GM12874 (cell line): ENCODE results near the gene PROX2.

Experiments
- TF ChIP-seq, protein P1 (sequence below): IDR thresholded peaks from 2 replicates; pipeline ENCODE4 v1.5.1; 2011; ENCODE audit warnings: low read depth, mild to moderate bottlenecking, control low read depth, low read length, moderate library complexity; ENCODE audit not compliant: insufficient read depth

PROX2 gene

DNA sequence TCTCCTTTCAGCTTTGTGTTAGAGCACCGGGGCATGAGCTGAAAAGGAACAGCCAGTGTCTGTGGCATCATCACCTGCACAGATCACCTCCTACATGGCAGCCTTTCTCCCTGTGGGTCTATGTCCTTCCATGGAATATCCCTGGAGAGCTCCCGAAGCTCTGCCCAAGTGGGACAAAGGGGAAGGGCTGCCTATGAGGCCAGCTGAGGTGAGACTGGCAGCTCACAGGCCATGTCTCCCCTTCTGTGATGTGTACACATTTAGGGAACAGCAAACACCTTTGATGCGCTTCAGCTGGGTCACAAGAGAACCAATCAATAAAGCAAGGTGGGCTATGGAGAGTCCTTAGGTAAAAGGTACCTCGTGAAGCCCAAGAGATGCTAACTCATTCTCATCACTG, 4.1 kb downstream of the PROX2 start:
- TF ChIP-seq, protein P1, sequence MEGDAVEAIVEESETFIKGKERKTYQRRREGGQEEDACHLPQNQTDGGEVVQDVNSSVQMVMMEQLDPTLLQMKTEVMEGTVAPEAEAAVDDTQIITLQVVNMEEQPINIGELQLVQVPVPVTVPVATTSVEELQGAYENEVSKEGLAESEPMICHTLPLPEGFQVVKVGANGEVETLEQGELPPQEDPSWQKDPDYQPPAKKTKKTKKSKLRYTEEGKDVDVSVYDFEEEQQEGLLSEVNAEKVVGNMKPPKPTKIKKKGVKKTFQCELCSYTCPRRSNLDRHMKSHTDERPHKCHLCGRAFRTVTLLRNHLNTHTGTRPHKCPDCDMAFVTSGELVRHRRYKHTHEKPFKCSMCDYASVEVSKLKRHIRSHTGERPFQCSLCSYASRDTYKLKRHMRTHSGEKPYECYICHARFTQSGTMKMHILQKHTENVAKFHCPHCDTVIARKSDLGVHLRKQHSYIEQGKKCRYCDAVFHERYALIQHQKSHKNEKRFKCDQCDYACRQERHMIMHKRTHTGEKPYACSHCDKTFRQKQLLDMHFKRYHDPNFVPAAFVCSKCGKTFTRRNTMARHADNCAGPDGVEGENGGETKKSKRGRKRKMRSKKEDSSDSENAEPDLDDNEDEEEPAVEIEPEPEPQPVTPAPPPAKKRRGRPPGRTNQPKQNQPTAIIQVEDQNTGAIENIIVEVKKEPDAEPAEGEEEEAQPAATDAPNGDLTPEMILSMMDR: no peak

DNA sequence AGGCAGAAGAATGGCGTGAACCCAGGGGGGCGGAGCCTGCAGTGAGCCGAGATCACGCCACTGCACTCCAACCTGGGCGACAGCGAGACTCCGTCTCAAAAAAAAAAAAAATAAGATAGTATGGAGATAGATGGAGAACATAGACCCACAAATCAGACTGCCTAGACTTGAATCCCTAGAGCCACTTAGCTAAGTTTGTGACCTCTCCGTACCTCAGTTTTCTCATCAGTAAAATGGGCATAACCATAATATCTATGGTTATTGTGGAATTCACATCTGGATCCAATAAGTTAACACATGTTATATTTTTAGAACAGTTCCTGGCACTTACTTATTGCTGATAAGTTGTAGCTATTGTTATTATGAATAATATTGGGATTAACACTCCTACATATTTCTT, 7.2 kb downstream of the PROX2 start:
- TF ChIP-seq, protein P1: no peak

DNA sequence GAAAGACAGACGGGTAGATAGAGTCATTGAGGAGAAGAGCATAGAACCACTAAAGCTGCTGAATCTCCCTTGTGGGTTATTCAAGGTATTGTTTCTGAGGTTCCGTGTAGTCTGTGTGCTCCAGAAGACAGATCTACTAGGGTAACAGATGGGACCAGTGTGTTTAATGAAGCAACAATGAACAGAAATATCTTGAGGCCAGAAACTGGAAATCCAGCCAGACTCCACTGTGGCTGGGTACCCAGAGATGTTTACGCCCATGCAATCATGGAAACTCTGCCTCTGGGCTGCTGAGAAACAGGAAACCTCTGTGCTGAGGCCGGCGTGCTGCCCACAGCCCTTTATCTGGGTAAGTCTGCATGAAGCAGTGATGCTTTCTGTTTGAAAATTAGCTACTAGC, 8.3 kb downstream of the PROX2 start:
- TF ChIP-seq, protein P1: no peak

DNA sequence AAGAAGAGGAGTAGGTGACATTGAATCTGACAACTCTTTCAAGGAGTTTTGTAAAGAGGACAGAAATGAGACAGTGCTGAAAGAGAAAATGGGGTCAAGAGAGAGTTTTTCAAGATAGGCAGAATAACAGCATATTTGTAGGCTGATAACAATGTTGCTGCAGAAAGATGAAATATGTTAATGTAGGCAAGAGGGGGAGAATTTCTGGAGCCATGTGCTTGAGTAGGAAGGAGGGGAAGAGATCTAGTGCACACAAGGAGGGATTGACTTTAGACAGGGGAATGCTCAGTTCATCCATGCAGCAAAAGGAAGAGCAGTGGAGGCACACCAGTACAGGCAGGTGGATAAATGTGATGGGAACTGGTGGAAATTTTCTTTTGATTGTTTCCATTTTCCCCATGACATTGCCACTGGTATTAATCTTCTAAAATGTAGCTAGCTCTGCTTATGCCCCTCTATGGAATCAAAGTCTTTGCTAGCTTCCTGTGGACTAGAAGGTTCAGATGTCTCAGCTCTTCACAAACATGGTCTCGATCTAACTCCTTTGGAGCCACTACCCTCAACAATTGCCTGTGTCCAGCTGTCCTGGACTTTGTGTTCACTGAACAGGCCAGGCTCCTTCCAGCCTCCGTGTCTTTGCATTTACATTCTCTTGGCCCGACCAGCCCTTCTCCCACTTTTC, 9.1 kb downstream of the PROX2 start:
- TF ChIP-seq, protein P1: no peak

DNA sequence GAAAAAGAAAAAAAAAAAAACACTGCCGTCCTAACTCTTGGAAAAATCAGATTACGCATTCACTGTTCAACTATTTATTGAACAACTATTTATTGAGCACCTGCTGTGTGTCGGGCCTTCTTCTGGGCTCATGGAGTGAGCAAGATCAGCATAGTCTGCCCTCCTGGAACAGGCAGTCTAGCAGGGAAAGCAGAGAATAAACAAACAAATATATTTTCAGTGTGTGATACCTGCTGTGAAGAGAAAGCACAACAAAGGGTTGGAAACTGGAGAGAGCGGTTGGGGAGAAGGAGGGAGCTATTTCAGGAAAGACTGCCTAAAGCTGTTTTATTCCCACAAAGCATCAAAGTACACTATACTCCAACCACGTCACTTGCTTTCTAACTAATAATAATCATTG, 10.8 kb downstream of the PROX2 start:
- TF ChIP-seq, protein P1: no peak

DNA sequence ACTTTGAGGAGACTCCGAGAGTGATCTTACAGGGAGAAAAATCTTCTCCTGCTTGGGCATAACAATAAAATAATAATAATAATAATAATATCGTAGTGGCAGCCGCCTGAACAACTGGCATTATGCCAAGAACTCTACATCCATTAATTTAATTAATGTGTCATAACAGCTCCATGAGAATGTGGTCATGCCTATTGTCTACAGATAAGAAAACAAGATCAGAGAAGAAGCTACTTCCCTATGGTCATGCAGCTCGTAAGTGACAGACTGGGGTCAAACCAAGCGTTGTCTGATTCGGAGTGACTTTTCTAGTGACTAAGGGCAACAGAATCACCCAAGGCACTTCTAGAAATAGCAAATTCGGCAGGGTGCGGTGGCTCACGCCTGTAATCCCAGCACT, 11.7 kb downstream of the PROX2 start:
- TF ChIP-seq, protein P1: no peak

DNA sequence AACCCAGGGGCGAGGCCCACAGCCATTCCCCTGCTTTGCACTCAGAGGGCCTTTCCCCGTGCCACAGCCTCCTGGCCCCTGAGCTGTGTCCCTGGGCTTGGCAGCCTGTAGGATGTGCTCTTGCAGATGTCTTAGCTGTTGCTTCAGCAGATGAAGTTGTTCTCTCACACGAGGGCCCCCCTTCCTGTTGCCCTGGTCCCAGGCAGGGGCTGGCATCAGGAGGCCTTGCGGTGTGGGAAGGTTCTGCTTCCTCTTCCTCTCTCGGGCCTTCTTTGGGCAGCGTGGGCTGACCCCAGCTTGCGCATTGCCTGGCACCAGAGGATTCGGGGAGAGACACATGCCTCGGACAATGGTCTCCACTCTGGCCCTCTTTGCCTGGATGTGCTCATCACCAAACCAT, 12.7 kb downstream of the PROX2 start:
- TF ChIP-seq, protein P1: no peak
